ENCODE results near the gene ASTN1. TPM values are rescaled to one million over a fixed set of nuclear protein-coding genes. Genes with fewer than 3 reads are reported as not detected.

Gene ASTN1
- total RNA-seq, 6 experiments from 2014 or later: not detected

DNA sequence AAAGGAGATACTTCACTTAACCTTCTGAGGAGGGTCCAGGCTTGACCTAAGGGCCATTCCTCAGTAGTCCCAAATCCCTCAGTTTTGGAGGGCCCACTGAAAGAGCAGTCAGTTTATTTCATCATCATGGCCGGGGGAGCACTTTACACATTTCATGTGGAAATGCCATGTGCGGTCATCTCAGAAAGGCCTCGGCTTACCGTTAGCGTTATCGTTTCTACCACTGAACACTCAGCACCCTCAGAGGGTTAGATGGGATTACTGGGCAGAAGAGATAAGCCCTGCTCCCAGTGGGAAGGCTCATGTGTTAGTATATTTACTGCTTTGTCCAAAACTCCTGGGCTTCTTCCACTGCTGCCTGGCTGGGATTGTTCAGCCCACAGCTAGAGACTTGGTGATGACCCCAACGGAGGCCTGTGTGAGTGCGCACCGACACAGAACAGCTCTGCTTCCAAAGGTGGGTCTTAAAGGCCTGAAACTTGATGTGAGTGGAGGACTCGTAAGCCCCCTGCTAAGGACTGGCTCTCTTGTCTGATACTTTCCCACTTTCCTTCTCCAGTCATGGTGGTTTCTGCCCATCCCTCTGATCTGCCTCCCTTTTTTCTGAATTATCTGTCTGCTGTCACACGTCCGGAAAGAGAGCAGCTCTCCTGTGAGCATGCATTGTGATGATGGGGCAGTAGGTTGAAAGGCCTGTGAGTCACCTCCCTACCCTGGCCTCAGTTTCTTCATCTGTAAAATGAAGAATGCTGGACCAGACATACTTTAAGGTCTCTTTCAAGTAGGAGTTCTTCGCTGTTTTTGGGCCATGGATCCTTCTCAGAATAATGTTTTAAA, 284.5 kb downstream of the ASTN1 start:
- DNase-seq: no peak
- no peaks in the 10 kb centered on the region for H3K36me3 Mint-ChIP-seq (ENCODE audit: low read depth)
- H3K27ac Mint-ChIP-seq: no peak overlapping the region
- no peaks in the 10 kb centered on the region for H3K9me3 Mint-ChIP-seq
- no peaks in the 10 kb centered on the region for H3K4me1 Mint-ChIP-seq (ENCODE audit: low read depth)
- no peak overlapping the region for H3K4me3 Mint-ChIP-seq
- H3K27me3 Mint-ChIP-seq (ENCODE audit: insufficient read depth): no peaks in the 10 kb centered on the region; the same call in 1 of the 2 replicates
- TF ChIP-seq, protein P1, sequence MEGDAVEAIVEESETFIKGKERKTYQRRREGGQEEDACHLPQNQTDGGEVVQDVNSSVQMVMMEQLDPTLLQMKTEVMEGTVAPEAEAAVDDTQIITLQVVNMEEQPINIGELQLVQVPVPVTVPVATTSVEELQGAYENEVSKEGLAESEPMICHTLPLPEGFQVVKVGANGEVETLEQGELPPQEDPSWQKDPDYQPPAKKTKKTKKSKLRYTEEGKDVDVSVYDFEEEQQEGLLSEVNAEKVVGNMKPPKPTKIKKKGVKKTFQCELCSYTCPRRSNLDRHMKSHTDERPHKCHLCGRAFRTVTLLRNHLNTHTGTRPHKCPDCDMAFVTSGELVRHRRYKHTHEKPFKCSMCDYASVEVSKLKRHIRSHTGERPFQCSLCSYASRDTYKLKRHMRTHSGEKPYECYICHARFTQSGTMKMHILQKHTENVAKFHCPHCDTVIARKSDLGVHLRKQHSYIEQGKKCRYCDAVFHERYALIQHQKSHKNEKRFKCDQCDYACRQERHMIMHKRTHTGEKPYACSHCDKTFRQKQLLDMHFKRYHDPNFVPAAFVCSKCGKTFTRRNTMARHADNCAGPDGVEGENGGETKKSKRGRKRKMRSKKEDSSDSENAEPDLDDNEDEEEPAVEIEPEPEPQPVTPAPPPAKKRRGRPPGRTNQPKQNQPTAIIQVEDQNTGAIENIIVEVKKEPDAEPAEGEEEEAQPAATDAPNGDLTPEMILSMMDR (IDR thresholded peaks at IDR 0.05): no peak

DNA sequence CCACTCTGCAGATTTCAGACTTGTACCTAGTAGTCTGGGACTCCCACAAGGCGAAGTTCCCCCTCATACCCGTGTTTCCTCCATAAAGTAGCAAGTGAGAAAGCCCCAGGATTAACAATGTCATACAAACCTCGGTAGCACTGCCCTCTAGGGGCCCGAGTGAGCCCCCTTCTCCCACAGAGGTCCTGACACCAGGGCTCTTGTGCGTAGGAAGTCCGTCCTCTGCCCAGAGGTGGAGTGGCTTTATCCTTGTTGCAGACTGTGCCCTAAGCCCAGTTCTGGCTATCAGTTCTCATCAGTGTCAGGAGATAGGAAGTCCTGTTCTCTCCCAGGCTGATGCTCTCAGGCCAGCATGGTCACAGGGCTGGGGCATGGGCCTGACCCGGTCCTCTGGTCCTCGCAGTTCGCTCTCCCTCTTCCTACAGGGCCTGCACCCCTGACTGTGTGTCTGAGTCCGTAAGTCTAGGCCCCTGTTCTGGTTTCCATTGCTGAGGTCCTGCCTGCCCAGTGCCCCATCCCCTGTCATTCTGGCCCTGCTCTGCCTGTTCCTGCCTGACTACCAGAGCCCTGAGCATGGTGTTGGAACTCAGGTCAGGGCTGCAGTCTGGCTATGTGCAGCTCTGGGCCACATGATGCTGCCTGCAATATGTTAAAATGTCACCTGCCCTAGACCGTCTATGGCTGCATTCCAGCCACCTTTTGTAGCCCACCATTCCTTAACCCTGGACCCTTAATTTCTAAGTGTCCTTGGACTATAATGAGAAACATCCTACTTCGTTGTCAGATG, 285.6 kb downstream of the ASTN1 start:
- H3K9me3 Mint-ChIP-seq: no peaks in the 10 kb centered on the region
- no peak for DNase-seq
- TF ChIP-seq, protein P1 (IDR thresholded peaks at IDR 0.05): peak; percentile 9; the same call in 1 of the 2 replicates
- no peak overlapping the region for H3K27ac Mint-ChIP-seq
- H3K36me3 Mint-ChIP-seq (ENCODE audit: low read depth): no peaks in the 10 kb centered on the region
- no peak overlapping the region for H3K4me3 Mint-ChIP-seq
- H3K27me3 Mint-ChIP-seq (ENCODE audit: insufficient read depth): no peaks in the 10 kb centered on the region; the same call in 1 of the 2 replicates
- no peaks in the 10 kb centered on the region for H3K4me1 Mint-ChIP-seq (ENCODE audit: low read depth)

DNA sequence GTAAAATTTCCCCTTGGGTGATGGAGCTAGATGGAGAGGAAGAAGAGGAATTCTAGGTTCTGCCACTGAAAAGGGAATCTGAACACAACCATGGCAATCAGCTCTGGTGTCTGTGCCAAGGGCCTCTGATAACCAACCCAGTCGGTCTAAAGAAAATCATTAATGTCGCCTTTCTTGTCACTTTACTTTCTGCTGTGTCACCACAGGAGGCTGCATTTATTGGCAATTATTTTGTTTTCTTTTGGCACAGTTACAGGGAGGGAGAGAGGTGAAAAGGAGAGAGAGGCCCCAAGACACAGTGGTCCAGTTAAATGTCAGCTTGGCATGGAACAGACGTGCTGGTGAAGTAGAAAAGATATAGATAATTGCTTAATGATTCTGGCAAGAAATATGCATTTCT, 287.0 kb downstream of the ASTN1 start:
- no peaks in the 10 kb centered on the region for H3K4me1 Mint-ChIP-seq (ENCODE audit: low read depth)

DNA sequence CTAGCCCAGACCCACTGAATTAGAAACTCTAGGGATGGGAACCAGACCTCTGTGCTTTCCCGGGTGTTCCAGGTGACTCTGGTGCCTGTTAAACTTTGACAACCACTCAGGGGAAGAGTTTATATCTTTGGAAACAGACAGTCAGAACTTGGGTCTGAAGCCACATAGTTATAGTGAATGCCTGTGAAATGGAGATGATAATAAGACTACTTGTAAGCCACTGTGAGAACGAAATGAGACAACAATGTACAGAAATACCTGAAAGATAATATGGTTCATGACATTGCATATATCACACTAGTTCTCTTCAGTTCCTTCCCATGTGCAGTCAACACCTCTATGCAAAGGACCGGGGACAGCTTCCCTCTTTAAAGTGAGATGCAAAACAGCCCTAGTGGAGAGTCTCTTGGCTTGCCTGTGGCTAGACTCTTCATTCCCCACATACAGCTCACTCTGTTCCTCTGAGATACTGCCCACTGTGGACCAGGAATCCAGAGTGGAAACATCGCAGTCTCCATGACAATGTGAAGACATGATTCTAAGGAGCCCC, 287.5 kb downstream of the ASTN1 start:
- H3K27me3 Mint-ChIP-seq (ENCODE audit: insufficient read depth): no peaks in the 10 kb centered on the region; the same call in none of the 2 replicates
- H3K36me3 Mint-ChIP-seq (ENCODE audit: low read depth): no peaks in the 10 kb centered on the region
- H3K27ac Mint-ChIP-seq: no peak overlapping the region
- TF ChIP-seq, protein P1 (IDR thresholded peaks at IDR 0.05): no peak
- no peaks in the 10 kb centered on the region for H3K4me1 Mint-ChIP-seq (ENCODE audit: low read depth)
- no peak overlapping the region for H3K4me3 Mint-ChIP-seq
- DNase-seq: no peak
- no peaks in the 10 kb centered on the region; the same call in 1 of the 2 replicates for H3K9me3 Mint-ChIP-seq

More for the DNA sequence above, 287.0 kb downstream of the ASTN1 start:
- Mint-ChIP-seq H3K9me3 (no peaks in the 10 kb centered on the region; the same call in 1 of the 2 replicates), H3K27me3 (ENCODE audit: insufficient read depth) (no peaks in the 10 kb centered on the region; the same call in none of the 2 replicates), H3K4me3 (no peak overlapping the region), H3K36me3 (ENCODE audit: low read depth) (no peaks in the 10 kb centered on the region), H3K27ac (no peak overlapping the region)
- no peak for DNase-seq
- TF ChIP-seq, protein P1 (IDR thresholded peaks at IDR 0.05): no peak

DNA sequence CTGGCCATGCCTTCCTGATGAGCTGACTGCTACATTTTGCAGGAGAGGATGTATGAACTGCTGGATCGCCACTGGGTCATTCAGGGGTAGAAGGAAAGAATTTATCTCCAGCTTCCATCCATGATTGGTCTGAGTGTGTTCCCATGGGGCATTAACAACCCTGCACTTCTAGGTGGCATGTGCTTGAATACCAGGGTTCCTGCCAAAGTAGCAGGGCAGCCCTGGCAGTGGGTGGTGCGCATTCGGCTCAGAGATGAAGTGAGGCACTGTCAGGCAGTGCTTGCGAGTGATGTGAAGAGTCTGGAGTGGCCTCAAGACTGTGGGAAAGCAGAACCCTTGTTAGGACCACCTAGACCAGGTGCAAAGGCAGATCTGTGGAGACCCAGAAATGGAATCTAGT, 294.9 kb downstream of the ASTN1 start:
- H3K27ac Mint-ChIP-seq: no peak overlapping the region
- DNase-seq: no peak

More for the DNA sequence above, 294.9 kb downstream of the ASTN1 start:
- no peaks in the 10 kb centered on the region; the same call in 1 of the 2 replicates for H3K27me3 Mint-ChIP-seq (ENCODE audit: insufficient read depth)
- H3K4me1 Mint-ChIP-seq (ENCODE audit: low read depth): no peaks in the 10 kb centered on the region
- H3K9me3 Mint-ChIP-seq: peaks cover 23% of the 10 kb centered on the region
- no peaks in the 10 kb centered on the region for H3K36me3 Mint-ChIP-seq (ENCODE audit: low read depth)
- no peak overlapping the region for H3K4me3 Mint-ChIP-seq
- TF ChIP-seq, protein P1 (IDR thresholded peaks at IDR 0.05): no peak

Measured in HFFc6 (cell line).